ENCODE measurements around the gene AMD1. TPM values are rescaled to one million over a fixed set of nuclear protein-coding genes. Genes with fewer than 3 reads are reported as not detected.

The AMD1 gene
- total and polyA plus RNA-seq, 2 experiments from 2014 or later, result 127 to 243 TPM

DNA sequence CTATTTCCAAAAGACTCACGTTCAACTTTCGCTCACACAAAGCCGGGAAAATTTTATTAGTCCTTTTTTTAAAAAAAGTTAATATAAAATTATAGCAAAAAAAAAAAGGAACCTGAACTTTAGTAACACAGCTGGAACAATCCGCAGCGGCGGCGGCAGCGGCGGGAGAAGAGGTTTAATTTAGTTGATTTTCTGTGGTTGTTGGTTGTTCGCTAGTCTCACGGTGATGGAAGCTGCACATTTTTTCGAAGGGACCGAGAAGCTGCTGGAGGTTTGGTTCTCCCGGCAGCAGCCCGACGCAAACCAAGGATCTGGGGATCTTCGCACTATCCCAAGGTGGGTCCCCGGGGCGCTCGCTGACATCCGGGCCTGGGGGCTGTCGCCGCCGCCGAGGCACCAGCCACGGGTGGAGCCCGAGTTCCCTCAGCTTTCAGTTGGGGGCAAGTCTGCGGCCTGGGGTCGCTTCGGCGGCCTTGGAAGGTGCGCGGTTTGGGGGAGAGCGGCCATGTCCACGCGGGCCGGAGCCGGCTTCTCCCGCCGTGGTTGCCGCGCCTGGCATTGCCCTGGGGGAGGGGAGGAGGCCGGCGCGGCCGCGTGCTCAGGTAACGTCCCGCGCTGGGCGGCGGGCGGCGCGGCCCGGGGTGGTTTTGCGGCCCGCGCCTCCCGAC is 429 bp downstream of the AMD1 start (continued):
- TF ChIP-seq, protein P1, sequence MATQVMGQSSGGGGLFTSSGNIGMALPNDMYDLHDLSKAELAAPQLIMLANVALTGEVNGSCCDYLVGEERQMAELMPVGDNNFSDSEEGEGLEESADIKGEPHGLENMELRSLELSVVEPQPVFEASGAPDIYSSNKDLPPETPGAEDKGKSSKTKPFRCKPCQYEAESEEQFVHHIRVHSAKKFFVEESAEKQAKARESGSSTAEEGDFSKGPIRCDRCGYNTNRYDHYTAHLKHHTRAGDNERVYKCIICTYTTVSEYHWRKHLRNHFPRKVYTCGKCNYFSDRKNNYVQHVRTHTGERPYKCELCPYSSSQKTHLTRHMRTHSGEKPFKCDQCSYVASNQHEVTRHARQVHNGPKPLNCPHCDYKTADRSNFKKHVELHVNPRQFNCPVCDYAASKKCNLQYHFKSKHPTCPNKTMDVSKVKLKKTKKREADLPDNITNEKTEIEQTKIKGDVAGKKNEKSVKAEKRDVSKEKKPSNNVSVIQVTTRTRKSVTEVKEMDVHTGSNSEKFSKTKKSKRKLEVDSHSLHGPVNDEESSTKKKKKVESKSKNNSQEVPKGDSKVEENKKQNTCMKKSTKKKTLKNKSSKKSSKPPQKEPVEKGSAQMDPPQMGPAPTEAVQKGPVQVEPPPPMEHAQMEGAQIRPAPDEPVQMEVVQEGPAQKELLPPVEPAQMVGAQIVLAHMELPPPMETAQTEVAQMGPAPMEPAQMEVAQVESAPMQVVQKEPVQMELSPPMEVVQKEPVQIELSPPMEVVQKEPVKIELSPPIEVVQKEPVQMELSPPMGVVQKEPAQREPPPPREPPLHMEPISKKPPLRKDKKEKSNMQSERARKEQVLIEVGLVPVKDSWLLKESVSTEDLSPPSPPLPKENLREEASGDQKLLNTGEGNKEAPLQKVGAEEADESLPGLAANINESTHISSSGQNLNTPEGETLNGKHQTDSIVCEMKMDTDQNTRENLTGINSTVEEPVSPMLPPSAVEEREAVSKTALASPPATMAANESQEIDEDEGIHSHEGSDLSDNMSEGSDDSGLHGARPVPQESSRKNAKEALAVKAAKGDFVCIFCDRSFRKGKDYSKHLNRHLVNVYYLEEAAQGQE (IDR thresholded peaks at IDR 0.05; ENCODE audit: unreplicated experiment), result no peak
- TF ChIP-seq JUNB (IDR thresholded peaks at IDR 0.05; ENCODE audit: unreplicated experiment), result no peak

DNA sequence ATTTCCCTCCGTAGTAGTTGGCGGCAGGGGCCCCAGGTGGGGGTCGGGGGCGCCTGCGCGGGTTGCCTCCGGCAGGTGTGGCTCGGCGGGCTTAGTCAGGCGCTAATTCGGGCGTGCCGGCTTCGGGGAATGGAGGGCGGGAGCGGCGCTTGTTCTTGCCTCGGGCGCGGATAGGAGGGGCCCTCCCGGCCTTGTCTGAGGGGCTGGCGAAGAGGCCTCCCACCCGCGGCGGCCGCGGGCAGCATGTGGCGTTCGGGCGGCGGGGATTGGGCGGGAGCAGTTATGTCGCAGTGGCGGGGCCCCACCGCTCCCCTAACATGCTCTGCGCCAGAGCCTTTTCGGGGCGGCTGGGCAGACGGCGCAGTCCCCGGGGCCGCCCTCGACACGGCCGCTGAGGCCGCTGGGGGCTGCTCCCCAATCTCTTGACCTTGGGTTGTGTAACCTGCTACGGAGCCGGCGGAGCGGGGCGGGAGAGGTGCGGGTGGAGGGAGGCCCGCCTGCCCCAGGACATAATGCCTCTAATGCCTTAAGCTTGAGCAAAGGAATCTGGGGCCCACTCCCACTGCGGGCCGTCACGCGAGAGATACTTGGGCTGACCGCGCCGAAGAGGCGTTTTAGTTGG is 1.1 kb downstream of the AMD1 start:
- no peaks in the 10 kb centered on the region for H3K27me3 ChIP-seq (ENCODE audit: insufficient read depth)
- no peak for TF ChIP-seq STAT1 (IDR thresholded peaks at IDR 0.05; ENCODE audit: unreplicated experiment)
- TF ChIP-seq JUNB (IDR thresholded peaks at IDR 0.05; ENCODE audit: unreplicated experiment), result no peak
- no peak for TF ChIP-seq ZNF331 (CRISPR knock-in tag; IDR thresholded peaks at IDR 0.05; ENCODE audit: low read depth)
- no peak for TF ChIP-seq NANOG (IDR thresholded peaks at IDR 0.05; ENCODE audit: borderline replicate concordance)
- no peak for TF ChIP-seq CREB1 (CRISPR knock-in tag; IDR thresholded peaks at IDR 0.05; ENCODE audit: low read depth)
- TF ChIP-seq, protein P2, sequence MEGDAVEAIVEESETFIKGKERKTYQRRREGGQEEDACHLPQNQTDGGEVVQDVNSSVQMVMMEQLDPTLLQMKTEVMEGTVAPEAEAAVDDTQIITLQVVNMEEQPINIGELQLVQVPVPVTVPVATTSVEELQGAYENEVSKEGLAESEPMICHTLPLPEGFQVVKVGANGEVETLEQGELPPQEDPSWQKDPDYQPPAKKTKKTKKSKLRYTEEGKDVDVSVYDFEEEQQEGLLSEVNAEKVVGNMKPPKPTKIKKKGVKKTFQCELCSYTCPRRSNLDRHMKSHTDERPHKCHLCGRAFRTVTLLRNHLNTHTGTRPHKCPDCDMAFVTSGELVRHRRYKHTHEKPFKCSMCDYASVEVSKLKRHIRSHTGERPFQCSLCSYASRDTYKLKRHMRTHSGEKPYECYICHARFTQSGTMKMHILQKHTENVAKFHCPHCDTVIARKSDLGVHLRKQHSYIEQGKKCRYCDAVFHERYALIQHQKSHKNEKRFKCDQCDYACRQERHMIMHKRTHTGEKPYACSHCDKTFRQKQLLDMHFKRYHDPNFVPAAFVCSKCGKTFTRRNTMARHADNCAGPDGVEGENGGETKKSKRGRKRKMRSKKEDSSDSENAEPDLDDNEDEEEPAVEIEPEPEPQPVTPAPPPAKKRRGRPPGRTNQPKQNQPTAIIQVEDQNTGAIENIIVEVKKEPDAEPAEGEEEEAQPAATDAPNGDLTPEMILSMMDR (conservative IDR thresholded peaks at IDR 0.05; ENCODE audit: low read depth in 2 of 2), result no peak
- TF ChIP-seq, protein P3, sequence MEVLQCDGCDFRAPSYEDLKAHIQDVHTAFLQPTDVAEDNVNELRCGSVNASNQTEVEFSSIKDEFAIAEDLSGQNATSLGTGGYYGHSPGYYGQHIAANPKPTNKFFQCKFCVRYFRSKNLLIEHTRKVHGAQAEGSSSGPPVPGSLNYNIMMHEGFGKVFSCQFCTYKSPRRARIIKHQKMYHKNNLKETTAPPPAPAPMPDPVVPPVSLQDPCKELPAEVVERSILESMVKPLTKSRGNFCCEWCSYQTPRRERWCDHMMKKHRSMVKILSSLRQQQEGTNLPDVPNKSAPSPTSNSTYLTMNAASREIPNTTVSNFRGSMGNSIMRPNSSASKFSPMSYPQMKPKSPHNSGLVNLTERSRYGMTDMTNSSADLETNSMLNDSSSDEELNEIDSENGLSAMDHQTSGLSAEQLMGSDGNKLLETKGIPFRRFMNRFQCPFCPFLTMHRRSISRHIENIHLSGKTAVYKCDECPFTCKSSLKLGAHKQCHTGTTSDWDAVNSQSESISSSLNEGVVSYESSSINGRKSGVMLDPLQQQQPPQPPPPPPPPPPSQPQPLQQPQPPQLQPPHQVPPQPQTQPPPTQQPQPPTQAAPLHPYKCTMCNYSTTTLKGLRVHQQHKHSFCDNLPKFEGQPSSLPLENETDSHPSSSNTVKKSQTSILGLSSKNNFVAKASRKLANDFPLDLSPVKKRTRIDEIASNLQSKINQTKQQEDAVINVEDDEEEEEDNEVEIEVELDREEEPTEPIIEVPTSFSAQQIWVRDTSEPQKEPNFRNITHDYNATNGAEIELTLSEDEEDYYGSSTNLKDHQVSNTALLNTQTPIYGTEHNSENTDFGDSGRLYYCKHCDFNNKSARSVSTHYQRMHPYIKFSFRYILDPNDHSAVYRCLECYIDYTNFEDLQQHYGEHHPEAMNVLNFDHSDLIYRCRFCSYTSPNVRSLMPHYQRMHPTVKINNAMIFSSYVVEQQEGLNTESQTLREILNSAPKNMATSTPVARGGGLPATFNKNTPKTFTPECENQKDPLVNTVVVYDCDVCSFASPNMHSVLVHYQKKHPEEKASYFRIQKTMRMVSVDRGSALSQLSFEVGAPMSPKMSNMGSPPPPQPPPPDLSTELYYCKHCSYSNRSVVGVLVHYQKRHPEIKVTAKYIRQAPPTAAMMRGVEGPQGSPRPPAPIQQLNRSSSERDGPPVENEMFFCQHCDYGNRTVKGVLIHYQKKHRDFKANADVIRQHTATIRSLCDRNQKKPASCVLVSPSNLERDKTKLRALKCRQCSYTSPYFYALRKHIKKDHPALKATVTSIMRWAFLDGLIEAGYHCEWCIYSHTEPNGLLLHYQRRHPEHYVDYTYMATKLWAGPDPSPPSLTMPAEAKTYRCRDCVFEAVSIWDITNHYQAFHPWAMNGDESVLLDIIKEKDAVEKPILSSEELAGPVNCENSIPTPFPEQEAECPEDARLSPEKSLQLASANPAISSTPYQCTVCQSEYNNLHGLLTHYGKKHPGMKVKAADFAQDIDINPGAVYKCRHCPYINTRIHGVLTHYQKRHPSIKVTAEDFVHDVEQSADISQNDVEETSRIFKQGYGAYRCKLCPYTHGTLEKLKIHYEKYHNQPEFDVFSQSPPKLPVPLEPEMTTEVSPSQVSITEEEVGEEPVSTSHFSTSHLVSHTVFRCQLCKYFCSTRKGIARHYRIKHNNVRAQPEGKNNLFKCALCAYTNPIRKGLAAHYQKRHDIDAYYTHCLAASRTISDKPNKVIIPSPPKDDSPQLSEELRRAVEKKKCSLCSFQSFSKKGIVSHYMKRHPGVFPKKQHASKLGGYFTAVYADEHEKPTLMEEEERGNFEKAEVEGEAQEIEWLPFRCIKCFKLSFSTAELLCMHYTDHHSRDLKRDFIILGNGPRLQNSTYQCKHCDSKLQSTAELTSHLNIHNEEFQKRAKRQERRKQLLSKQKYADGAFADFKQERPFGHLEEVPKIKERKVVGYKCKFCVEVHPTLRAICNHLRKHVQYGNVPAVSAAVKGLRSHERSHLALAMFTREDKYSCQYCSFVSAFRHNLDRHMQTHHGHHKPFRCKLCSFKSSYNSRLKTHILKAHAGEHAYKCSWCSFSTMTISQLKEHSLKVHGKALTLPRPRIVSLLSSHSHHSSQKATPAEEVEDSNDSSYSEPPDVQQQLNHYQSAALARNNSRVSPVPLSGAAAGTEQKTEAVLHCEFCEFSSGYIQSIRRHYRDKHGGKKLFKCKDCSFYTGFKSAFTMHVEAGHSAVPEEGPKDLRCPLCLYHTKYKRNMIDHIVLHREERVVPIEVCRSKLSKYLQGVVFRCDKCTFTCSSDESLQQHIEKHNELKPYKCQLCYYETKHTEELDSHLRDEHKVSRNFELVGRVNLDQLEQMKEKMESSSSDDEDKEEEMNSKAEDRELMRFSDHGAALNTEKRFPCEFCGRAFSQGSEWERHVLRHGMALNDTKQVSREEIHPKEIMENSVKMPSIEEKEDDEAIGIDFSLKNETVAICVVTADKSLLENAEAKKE (CRISPR knock-in tag; IDR thresholded peaks at IDR 0.05), result no peak
- Mint-ChIP-seq H3K4me3 (peak overlapping the region; percentile 96), H3K9me3 (peaks cover 4% of the 10 kb centered on the region; the same call in 2 of the 3 replicates), H3K36me3 (ENCODE audit: low read depth) (peaks cover 23% of the 10 kb centered on the region), H3K4me1 (peaks cover 31% of the 10 kb centered on the region), H3K27ac (peak overlapping the region; percentile 92), H3K27me3 (ENCODE audit: insufficient read depth, low read depth, poor library complexity) (peaks cover 14% of the 10 kb centered on the region)
- DNase-seq (ENCODE audit: low spot score), result peak; percentile 58
- peaks cover 36% of the 10 kb centered on the region for H4K20me1 ChIP-seq (replicated peaks; ENCODE audit: insufficient read depth)
- H3K36me3 ChIP-seq (ENCODE audit: insufficient read depth), result no peaks in the 10 kb centered on the region
- H3K79me2 ChIP-seq (replicated peaks; ENCODE audit: insufficient read depth), result peaks cover 76% of the 10 kb centered on the region
- H2AFZ ChIP-seq, result no peak overlapping the region
- H3K4me3 ChIP-seq, result peak overlapping the region; percentile 80
- peak; percentile 24 for ATAC-seq
- peak overlapping the region; percentile 76 for H3K27ac ChIP-seq (ENCODE audit: low read depth)
- no peaks in the 10 kb centered on the region for H3K9me2 ChIP-seq (ENCODE audit: insufficient read depth)
- no peaks in the 10 kb centered on the region; the same call in 1 of the 2 replicates for H3F3A ChIP-seq (replicated peaks; ENCODE audit: low read depth)
- H3K4me2 ChIP-seq, result peak overlapping the region; percentile 83
- H3K4me1 ChIP-seq (ENCODE audit: insufficient read depth), result peaks cover 33% of the 10 kb centered on the region

All from GM23338 (cell line).